ENCODE data around the gene TRDMT1.
"Not testable (repeated sequence)": the region's sequence is repeated elsewhere in the genome, so short reads cannot be mapped to it uniquely, and the experiment has no call there.

TRDMT1 gene

DNA sequence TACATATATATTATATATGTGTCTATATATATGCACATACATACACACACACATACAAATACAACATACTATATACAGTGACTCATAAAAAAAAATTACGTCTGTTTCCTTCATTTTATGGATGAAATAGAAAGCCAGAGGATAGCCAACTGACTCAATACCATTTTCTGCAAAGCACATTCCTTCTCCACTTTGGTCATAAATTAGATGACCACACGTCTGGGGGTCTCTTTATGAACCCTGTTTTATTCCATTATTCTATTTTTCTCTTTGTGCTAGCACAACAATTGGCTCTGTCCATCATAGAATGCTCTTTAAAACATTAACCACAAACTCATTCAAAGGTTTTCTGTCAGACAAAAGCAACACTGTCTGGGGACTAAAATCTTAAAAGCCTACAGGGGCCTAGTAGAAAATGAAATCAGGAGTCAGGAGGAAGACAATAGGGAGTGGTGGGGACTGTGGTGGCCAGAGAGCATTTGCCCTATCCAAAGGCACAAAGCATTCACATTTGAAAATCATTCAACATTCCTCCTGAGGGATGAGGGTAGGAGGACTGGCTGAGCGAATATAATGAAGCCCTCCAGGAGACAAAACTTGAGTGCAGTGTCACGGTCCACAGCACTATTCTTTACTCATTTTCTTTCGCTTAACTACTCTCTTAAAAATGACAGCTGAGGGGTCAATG, 76.1 kb downstream of the TRDMT1 start:
- no peak for DNase-seq

DNA sequence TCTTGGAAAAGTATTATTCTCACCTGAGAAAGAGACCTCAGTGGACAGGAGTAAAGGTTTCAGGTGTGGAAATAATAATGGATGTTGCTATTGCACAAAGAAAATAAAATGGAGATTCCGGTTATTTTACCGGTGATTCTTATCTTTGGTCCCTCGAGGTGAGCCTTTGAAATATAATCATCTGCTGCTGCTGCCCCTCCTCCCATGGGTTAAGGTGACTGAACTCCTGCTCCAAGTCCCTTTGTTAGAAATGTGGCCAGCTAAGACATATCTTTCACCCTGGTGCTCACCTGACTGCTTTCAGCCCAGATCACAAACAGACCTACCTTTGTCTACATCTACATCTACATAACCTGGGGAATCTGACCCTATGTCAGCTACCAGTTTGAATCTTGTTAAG, 77.5 kb downstream of the TRDMT1 start:
- no peak for DNase-seq

DNA sequence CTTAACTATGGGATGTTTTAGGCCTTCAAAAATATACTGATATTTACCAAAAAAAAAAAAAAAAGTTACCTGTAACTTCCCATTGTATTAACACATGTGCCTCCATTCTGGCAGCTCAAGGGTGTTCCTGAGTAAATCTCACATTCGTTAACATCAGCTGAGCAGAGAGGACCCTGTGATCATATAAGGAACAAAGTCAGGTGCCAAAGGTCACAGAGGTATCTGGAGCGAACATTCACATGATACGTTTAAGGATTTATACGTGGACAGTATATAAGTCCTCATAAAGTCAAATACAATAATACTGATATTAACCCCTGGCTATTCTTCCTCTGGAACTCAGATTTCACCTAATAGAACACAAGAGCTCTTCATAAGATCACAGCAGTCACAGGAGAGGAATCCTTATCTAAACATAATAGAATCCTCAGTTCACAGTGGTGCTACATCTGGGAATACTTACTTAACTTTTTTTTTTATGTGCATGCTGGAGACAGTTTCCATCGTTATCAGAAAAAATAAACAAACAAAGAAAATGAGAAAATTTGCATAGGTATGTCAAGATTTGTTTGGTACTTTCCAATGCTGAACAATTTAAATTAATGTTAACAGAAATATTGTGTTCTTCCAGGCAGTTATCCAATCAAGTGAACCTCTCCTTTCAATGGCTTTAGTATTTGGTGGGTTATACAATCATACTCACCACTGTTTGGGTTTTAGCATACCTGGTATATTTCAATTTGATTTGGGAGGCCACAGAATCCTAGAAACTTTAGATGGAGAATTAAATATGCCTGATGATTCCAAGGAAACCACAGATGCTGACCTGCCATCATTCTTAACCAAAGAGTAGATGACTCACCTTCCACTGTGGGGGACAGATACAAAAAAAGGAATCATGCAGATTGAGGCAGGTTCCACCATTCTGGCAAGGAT, 78.5 kb downstream of the TRDMT1 start:
- DNase-seq = no peak

DNA sequence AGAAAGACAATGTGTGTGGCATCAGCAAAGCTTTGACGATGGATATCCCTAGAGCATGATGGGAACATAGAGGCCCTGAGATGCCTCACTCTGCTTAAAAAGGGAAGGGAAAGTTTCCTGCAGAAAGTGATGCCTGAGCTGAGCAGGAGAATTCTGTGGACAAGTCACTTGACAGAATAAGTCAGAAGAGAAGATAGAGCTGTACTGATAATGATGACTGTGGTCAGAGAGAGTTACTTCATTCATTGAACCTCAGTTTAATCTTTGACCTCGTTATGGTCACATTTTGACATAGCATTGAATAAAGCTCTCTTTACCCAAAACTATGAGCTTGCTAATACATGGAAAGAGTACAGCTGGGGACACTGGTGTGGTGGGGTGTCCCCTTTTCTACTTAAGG, 79.4 kb downstream of the TRDMT1 start:
- no peak for DNase-seq

DNA sequence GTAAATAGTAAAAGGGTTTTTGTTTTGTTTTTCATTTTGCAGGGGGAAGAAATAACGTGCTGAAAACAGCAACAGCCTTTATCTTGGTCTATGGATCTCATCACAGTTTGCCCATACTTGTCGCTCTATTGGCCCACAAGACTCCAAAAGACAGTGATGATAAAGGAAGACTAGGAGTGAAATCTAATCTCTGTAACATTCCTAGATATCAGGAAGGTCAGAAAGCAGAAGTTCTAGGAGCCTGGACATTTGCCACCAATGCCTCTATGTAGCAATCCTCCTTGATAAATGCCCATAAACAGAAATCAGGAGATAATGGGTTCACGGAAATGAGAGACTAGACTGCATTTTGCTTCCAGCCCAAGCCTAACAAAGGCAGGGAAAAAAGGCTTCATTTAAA, 80.8 kb downstream of the TRDMT1 start:
- DNase-seq = no peak

DNA sequence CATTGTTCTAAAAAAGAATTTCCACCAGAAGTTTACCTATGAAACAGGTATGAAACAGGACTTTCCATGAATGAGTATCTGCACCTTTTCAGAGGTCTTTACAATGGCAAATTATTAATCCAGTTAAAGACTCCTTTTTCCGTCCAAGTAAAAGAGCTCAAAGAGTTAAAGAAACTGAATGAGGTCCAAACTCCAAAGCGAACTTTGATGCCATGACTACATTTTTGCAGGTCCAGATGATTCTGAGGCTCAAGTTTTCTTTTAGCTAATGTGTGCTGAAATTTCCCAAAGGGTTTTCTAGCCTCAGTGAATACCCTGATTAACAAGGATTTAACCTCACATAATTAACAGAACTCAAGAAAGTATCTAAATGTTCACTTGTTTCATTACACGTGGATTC, 81.6 kb downstream of the TRDMT1 start:
- no peak for DNase-seq

DNA sequence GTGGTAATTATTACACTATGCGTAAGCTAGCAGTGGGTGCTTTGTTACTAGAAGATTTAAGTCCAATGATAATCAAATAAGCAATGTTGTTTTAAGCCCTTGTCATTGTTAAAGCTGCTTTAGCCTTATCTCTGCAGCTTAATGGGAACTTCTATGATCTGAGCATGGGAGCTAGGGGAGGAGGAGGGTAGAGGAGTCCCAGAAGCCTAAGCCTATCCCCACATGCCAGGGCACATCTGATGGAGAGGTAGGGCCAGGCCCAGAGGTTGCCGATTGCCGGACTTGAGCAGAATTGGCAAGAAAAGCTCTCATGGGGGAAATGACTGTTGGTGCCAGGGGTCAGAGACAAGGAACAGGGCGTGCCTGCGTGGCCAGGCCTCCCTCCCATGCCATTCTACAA, 85.3 kb downstream of the TRDMT1 start:
- no peak for DNase-seq

- DNase-seq = no peak
Measured at GRCh38 chr10:17115683-17116082, 85.8 kb downstream of the TRDMT1 start.

DNA sequence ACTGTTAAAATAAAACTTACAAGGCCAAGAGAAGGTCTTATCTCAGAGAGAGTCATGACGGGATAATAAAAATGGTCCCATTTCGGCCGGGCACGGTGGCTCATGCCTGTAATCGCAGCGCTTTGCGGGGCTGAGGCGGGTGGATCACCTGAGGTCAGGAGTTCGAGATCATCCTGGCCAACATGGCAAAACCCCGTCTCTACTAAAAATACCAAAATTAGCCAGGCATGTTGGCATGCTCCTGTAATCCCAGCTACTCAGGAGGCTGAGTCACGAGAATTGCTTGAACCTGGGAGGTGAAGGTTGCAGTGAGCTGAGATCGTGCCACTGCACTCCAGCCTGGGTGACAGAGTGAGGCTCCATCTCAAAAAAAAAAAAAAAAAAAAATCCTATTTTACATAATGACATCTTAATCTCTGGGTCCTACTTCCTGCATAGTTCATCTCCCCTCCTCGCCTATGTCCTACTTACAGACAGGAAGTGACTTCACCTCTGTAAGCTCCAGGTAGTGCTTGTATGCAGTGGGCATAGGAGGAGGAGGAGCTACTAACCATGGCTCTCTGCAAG, 86.5 kb downstream of the TRDMT1 start:
- not testable (repeated sequence) for DNase-seq

- no peak for DNase-seq
Measured at GRCh38 chr10:17113889-17114540, 87.5 kb downstream of the TRDMT1 start.

GRCh38 chr10:17113346-17113745, 88.1 kb downstream of the TRDMT1 start:
- DNase-seq = no peak

- DNase-seq = no peak
Measured at GRCh38 chr10:17112566-17112965, 88.9 kb downstream of the TRDMT1 start.

- DNase-seq = no peak
Measured at GRCh38 chr10:17109475-17110207, 91.8 kb downstream of the TRDMT1 start.

DNA sequence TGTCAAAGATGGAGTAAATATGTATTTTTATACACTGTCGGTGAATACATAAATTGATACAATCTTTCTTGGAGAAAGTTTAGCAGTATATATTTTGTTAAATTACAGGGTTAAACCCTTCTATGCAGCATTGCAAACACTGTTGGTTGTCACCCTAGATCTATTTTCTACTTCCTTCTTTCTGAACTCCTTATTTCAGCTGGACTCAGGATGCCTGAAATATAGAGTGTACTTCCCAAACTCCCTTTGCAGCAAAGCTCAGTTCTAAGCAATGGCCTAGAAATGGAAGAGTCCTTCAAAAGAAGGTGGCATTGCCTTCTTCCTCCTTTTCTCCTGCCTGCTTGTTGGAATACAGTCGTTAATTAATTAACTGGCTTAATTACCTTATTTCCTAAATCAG, 92.4 kb downstream of the TRDMT1 start:
- DNase-seq = no peak

- DNase-seq = no peak
Measured at GRCh38 chr10:17106991-17107390, 94.5 kb downstream of the TRDMT1 start.

DNA sequence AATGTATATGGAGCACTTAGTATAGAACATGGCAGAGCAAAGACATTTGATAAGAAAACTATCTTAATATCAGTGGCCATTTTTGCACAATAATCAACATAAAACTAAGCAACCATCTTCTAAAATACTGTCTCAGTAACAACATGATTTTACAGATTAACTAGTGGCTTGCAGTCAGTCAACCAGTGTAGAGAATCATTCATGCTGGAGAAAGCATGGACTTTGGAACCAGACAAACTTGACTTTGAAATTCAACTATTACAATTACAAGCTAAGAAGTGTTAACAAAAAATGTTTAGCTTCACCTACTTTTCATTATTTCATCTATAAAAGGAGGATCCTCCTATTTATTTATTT, 99.6 kb downstream of the TRDMT1 start:
- DNase-seq = no peak

- no peak for DNase-seq
Measured at GRCh38 chr10:17101257-17101909, 100.1 kb downstream of the TRDMT1 start.

GRCh38 chr10:17100586-17100985, 100.9 kb downstream of the TRDMT1 start:
- DNase-seq = no peak

- no peak for DNase-seq
Measured at GRCh38 chr10:17098012-17098411, 103.5 kb downstream of the TRDMT1 start.
